GM21515 (cell line): Measurements from ENCODE around the gene LMBRD1.

Source experiments
- ATAC-seq: cut with Tn5 transposase; IDR thresholded peaks from one replicate; pipeline ENCODE4 v1.9.1; 2021; ENCODE audit not compliant: unreplicated experiment

LMBRD1 gene

DNA sequence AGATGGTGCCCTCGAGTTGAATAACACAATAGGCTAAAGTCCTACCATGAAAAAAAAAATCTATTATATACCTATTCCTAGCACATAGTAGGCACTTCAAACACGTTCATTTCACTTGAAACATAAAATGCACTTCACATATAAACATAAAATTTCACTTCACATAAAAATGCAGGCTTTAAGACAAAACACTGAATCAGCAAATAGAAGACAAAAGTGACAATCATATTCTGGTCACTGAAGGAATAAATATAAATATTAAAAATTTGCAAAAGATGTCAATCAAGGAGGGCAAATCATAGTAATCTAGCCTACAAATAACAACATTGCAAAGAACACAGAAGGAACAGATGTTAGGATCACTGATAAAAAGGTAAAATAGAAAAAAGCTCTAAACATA is 153.1 kb downstream of the LMBRD1 start:
- no peak for ATAC-seq

DNA sequence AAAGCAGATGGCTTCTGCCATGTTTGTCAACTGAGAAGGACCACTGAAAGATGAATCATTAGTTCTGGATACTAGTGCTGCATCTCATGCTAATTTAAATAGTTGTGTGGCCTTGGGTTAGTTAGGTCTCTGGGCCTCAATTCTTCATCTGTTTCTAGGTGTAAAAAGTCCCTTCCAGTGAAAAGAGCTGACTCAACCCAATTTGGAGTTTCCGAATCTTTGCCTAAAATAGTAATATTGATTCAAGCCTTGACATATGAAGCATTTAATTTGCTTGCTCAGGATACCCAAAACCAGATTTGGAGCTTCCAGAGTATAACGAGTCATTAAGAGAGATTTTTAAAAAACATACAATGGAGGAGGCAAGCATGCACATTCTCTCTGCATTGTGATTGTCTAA is 163.9 kb downstream of the LMBRD1 start:
- no peak for ATAC-seq

DNA sequence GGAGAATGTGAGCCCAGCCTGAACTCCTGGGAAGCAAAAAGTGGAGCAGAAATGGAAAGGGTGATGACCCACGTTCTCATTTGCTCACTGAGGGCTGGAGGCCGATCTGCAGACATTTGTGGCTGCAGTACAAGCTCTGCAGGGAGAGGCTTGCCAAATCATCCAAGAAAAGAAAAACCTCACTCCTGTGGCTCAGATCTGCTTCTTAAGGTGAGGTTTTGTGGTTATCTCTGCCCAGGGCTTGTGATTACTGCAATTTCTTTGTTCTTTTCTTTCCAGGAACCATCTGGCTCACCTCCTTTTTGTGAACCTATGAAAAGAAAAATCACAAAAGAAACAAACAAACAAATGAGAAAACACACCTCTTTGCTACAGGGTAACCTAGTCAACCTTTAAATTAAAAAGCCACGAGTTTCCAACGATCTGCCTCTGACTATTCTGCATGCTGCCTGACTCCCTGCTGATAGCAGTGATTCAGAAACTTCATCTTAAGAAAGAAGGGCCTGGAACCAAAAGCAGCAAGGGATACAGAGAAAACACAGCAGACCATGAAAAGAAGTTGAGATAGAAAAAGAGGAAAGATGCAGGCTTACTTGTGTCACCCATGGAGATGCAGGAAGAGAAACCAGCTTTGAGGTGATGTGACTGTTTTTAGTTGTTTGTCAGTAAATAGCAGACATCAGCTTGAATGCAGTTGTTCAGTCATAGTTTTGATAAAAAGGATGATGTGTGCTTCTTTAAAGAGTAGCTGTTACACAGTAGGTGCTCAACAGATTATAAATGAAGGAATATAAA is 165.1 kb downstream of the LMBRD1 start:
- peak; percentile 70 for ATAC-seq

DNA sequence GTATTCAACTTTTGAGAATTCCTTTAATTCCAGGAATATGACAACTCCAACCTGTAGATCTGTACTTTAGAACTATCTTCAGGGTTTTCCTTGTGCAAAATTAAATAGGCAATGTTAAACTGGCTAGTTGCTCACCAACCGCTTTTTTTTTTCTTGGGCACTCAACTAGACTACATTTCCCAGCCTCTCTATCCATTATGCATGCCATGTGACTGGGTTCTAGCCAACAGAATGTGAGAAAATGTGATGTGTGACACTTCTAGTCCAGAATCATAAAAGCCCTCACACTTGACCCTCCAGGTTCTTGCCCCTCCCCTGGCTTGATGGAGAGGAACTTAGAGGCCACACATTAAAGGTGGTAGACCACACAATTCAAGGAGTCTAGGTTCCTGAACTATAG is 166.0 kb downstream of the LMBRD1 start:
- ATAC-seq = no peak

DNA sequence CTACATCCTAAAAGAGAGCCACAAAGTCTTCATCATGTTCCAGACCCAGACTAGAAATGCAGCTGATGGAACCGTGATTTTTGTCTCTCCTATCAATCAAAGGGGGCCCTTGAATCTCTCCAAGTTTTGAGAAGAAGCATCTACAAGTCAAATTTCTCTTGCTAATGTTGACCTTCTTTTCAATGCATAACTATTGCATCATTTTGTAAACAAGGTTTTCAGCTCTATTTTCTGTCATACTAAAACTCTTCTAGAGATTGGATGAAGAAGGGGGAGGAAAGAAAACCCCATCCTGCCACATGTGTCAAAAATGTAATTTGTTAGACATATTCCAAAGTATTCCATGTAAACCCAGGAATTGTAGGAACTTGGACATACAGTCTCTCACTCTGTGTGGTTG is 169.2 kb downstream of the LMBRD1 start:
- ATAC-seq = no peak

DNA sequence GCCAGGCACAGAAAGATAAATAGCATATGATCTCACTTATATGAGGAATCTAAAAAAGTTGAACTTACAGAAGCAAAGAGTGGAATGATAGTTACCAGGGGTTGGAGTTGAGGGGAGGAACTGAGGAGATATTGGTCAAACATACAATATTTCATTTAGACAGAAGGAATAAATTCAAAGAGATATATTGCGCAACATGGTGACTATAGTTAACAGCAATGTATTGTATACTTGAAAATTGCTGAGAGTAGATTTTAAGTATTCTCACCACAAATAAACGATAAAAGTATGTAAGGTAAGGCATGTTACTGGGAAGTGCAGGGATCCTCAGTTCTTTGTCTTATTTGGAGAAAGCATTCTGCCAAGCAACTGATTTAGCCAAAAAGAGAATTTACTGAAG is 171.9 kb downstream of the LMBRD1 start:
- ATAC-seq = no peak
